Renal cortical epithelial cell (primary cell): ENCODE results near the gene FOXP1. TPM values are rescaled to one million over a fixed set of nuclear protein-coding genes. Genes with fewer than 3 reads are reported as not detected.

Source experiments
- DNase-seq: peaks from one replicate; pipeline ENCODE4 v3.0.0-alpha.2; 2011; ENCODE audit warnings: low read depth
- total RNA-seq: library from RNA; depleted of rRNA; stranded (reverse); fragments of >200 nt; gene quantifications from 2 replicates; pipeline ENCODE4 v1.2.3, GENCODE V29; 2014

The FOXP1 gene
- total RNA-seq, 1 donor from 2014 or later = 56.5 TPM

- DNase-seq = peak; percentile 68
These were observed 19.2 kb downstream of the FOXP1 start for GRCh38 chr3:71564361-71564760.

DNA sequence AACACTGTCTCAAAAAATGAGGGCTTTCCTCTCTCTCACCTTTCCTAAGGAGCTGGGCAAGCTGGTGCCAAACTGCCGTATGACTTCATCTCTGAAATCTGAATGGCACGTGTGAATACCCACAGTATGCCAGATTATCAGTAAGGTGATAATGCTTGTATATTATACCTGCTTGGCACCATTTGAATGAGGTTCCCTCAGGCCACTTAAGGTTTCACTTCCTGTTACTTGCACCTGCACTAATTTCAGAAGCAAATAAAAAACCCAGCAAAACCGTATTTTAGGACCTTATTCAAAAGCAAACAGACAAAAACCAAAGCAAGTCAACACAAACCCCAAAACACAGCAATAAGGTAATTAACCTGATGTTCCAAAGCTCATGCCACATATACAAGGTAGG is 19.7 kb downstream of the FOXP1 start:
- DNase-seq = no peak

GRCh38 chr3:71562938-71563337 is 20.6 kb downstream of the FOXP1 start:
- DNase-seq = no peak

DNA sequence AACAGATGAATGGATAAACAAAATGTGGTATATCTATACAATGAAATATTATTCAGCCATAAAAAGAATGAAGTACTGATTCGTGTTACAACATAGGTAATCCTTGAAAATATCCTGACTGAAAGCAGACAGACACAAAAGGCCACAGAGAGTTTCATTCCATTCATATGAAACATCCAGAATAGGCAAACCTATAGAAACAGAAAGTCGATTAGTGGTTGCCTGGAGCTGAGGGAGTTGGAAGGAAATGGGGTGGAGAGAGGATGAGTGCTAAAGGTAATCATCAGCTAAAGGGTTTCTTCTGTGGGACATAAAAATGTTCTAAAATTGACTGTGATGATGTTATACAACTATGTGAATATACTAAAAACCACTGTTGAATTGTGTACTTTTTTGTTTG is 22.9 kb downstream of the FOXP1 start:
- DNase-seq = peak; percentile 22

GRCh38 chr3:71559578-71560162 is 23.9 kb downstream of the FOXP1 start:
- peak; percentile 11 for DNase-seq

DNA sequence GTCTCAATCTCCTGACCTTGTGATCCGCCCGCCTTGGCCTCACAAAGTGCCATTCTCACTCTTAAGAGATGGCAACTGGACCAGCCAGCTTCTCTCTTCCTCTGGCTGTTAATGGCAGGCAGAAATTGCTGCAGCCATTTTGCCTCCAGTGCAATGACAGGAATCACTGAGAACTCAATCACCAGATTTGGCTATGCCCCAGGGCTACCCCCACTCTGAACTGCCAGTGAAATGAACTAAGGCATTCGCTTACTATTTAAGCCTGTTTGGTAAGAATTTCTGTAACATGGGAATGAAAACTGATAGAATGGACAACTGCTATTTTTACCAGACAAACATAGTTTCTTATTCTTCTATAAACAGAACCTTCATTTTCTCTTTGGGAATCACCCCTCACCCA is 24.5 kb downstream of the FOXP1 start:
- no peak for DNase-seq

DNA sequence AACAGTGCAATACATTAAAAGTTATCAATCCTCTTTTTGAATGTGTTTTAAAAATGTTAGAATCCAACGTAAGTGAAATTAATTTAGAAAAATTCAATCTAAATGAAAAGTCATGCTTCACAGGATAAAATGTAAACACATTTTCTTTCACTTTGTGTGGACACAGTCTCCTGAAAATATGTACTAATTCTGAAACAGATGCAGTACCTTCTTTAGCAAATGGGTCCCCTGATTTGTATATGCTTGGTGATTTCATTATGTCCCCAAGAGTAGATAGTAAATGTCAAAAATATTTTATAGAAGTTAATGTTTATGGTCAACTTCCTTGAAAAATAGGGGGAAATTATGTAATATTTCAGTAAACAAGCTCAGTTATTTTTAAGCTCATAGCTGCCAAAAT is 28.9 kb downstream of the FOXP1 start:
- DNase-seq = no peak

GRCh38 chr3:71551311-71551919 is 32.1 kb downstream of the FOXP1 start:
- DNase-seq = peak; percentile 55

DNA sequence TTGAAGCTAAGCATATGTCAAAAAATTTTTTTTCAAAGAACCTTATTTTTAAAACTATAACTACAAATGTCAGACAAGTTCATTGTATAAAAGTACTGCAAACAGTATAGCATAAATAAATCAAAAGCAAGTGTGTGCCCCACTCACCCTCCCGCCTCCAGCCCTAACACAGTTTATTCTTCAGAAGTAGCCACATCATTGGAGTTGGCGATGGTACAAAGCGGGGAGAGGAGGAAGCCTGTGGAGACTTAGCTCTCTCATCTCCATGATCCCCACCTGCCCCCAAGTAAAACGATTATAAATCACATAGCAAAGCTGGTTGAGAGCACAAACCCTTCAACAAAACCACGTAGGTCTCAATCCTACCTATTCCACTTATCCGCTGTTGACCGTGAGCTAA is 33.6 kb downstream of the FOXP1 start:
- no peak for DNase-seq

- DNase-seq = peak; percentile 98
These were observed 34.7 kb downstream of the FOXP1 start for GRCh38 chr3:71548705-71549384.

GRCh38 chr3:71547249-71548198 is 36.0 kb downstream of the FOXP1 start:
- peak; percentile 71 for DNase-seq

DNA sequence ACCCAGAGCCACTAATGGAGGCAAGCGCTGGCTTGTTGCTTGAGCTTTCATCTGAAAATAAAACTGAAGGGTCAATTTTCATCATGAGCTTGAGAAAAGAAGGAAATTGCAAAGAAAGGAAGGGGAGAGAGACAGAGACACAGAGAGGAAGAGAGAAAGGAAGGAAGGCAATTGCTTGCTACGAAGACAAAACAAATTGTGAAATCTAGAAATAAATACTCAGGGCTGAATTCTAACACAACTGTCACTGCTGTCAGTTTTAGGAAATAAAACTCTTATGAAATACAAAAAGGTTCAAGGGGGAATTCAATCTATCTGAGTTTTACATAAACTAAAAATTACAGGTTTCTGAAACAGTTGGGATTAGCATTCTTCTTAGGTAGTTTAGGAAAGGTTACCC is 36.7 kb downstream of the FOXP1 start:
- no peak for DNase-seq

DNA sequence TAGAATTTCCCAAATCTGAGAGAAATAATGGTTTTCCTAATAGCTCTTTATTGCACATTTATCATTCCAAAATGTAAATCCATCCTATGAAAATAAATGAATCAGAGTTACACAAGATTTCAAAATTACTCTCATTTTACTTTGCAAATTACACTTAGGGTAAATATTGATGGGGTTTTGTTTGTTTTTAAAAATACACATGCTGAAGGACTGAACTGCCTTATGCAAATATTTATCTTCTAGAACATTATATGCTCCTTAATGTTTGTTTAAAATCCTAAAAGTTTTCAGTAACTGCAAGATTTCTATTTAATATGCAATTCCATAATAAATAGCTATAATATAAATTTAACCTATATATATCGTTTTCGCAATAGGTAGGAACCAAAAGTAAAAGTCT is 38.2 kb downstream of the FOXP1 start:
- DNase-seq = no peak

DNA sequence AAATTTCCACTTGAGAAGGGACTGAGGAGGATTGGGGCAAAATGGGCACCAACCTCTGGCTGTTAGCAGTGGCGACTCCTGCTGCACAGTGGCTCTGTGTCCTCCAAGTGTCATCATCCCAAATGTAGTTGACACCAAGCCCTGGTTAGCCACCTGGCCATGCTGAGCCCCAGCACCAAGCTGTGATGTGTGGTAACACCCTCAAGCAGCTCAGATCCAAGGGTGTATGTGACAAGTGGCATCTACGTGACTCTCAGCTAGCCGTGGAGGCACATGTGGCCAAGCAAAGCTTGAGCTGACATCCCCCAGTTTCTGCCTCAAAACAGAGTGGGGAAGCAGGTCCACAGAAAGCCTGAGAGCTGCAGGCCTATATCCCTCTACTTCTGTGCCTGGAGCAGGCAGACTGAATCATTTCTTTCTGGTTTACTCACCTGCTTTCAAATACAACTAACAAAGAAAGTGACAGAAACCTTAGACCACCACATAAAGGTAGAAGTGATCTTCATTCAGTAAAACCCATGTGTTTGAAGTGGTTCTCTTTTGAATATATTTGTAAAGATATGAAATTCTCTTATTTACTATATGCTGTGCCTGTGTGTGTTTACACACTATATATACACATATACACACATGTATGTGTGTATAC is 40.0 kb downstream of the FOXP1 start:
- no peak for DNase-seq

GRCh38 chr3:71542521-71543370 is 40.8 kb downstream of the FOXP1 start:
- DNase-seq = no peak

- no peak for DNase-seq
These were observed 42.2 kb downstream of the FOXP1 start for GRCh38 chr3:71541313-71541712.

DNA sequence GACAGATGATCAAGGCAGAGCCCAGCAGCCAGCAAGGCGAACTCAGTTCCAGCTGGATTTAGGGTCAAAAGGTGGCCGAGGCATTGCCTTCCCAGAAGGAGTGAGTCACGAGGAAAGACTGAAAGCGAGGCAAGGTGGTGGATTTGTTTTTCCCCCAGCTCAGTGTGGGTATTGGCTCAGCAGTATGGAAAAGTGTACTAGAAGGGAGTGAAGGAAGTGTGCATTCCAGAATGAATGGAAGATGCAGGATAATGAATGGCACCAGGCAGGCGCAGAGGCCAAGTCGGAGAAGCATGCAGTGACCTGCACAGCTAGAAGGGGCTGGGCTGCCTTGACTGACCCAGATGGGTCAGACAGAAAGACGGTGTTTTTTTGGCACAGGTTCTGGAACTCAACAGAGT is 46.3 kb downstream of the FOXP1 start:
- peak; percentile 97 for DNase-seq

- peak; percentile 94 for DNase-seq
These were observed 47.1 kb downstream of the FOXP1 start for GRCh38 chr3:71536376-71536965.

DNA sequence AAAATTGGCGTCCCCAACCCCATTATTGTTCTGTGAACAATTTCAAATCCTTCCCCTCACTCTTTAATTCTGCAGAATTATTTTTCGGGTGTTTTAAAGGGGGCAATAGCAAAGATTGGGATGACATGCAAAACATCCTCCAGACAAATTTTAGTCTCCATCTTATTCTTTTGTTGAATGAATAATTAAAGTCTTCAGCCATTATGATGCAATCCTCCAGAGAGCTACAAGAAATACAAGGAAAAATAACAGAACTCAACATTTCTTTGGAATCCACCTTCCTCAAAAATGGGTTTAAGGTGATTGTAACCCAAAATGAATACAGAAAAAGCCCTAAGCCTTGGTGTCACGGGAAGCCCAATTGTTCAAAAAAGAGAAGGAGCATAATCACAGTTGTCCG is 49.9 kb downstream of the FOXP1 start:
- DNase-seq = no peak

DNA sequence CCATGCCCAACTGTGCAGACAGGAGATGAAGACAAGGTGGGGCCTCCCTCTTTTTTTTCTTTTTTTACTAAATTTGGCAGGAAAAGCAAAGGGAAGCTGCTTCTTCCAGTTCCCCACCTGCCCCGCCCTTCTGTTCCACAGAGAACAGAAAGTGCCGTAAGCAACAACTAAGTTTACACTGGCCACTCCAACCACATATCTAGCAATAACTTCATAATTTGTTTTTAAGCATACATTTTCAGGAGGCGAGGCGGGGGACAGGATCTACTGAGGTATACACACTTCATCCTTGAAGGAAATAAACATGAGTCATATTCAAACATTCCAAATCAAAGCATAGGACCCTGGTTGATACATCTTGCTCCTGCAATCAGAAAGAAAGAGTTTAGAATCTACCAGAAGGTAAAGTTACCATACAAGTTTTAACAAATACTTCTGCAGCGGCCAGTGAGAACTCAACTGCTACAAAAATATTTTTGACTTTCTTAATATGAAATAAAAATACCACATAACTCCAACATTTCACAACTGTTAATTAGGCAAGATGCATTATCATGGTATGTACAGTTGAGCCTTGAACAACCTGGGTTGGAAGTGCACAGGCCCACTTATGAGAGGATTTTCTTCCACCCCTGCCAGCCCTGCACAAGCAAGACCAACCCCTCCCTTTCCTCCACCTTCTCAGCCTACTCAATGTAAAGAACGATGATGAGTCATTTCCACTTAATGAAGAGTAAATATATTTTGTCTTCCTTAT is 50.7 kb downstream of the FOXP1 start:
- no peak for DNase-seq
